ENCODE measurements around the gene PAX2. TPM values are rescaled to one million over a fixed set of nuclear protein-coding genes. Genes with fewer than 3 reads are reported as not detected.

PAX2 gene
- total and polyA plus RNA-seq, 2 of the 8 experiments (the other 6 are each of a cell fraction or from before 2014, with no cell fraction given), result 0.02 TPM; not detected in 1

GRCh38 chr10:100727808-100728207 is 17.6 kb upstream of the PAX2 start:
- no peaks in the 10 kb centered on the region for H3K79me2 ChIP-seq (ENCODE audit: control insufficient read depth in 1 of 2, insufficient read depth in 2 of 2, low read length in 2 of 2)
- peaks cover 90 to 99% (median 98%) of the 10 kb centered on the region in 4 experiments for H3K27me3 ChIP-seq (replicated peaks in 1 of 4; ENCODE audit: control insufficient read depth in 3 of 4, extremely low read depth in 1 of 4, insufficient read depth in 3 of 4, low read length in 3 of 4)
- no peak overlapping the region for H4K8ac ChIP-seq (ENCODE audit: extremely low read depth, insufficient read depth, low read length)
- no peak overlapping the region for H3K14ac ChIP-seq (ENCODE audit: insufficient read length)
- FAIRE-seq (no peak), DNase-seq (ENCODE audit: low read depth in 1 of 2, low spot score in 2 of 2) (no peak)
- no peak overlapping the region for H3K4me2 ChIP-seq (ENCODE audit: insufficient read depth in 1 of 2, low read depth in 2 of 2, low read length in 2 of 2)
- no peak overlapping the region for H3K4me3 ChIP-seq (ENCODE audit: extremely low read depth in 1 of 4, insufficient read depth in 2 of 4, low read depth in 3 of 4, low read length in 4 of 4)
- H2BK120ac ChIP-seq (replicated peaks; ENCODE audit: low read depth, low read length), result no peak overlapping the region
- POLR2A ChIA-PET (ENCODE audit: partially characterized antibody), result no interaction called here
- no peak overlapping the region for H4K91ac ChIP-seq (replicated peaks; ENCODE audit: insufficient read length, low read length)
- no peak overlapping the region for H2AK5ac ChIP-seq (ENCODE audit: low read depth, low read length)
- no peak overlapping the region for H3K9ac ChIP-seq (replicated peaks in 1 of 4; ENCODE audit: extremely low read depth in 1 of 4, low read depth in 3 of 4, low read length in 3 of 4)
- CTCF ChIA-PET (ENCODE audit: partially characterized antibody), result interaction anchor here (0.6 to 7.5 kb wide), 14 partner anchors 14 to 895 kb away, joined by 3 to 95 read pairs (median 4); no protein-coding TSS in a partner anchor
- H2BK15ac ChIP-seq (ENCODE audit: low read length), result no peak overlapping the region
- H2BK12ac ChIP-seq (ENCODE audit: low read depth, low read length), result no peak overlapping the region
- peaks cover 21 to 35% of the 10 kb centered on the region in 2 experiments for H4K20me1 ChIP-seq (replicated peaks in 1 of 2; ENCODE audit: control insufficient read depth in 1 of 2, insufficient read depth in 2 of 2, low read length in 2 of 2)
- no peak overlapping the region for H3K4ac ChIP-seq (replicated peaks; ENCODE audit: insufficient read length, low read depth, low read length)
- no peak overlapping the region for H2BK20ac ChIP-seq (ENCODE audit: low read length)
- peaks cover 4 to 20% (median 10%) of the 10 kb centered on the region in 4 experiments for H3K4me1 ChIP-seq (replicated peaks in 1 of 4; ENCODE audit: control insufficient read depth in 3 of 4, insufficient read depth in 4 of 4, low read length in 3 of 4)
- no peak overlapping the region for H2AFZ ChIP-seq (ENCODE audit: low read length)
- H3K23ac ChIP-seq (ENCODE audit: insufficient read length), result no peak overlapping the region
- H3K27ac ChIP-seq (ENCODE audit: low read depth, low read length), result no peak overlapping the region
- H4K5ac ChIP-seq (ENCODE audit: insufficient read length, low read depth, low read length), result no peak overlapping the region
- H3K56ac ChIP-seq (replicated peaks; ENCODE audit: insufficient read length, low read depth, low read length), result no peak overlapping the region
- H3K79me1 ChIP-seq (ENCODE audit: low read depth, low read length), result no peaks in the 10 kb centered on the region
- H3K36me3 ChIP-seq (ENCODE audit: control insufficient read depth in 2 of 4, insufficient read depth in 4 of 4, low read length in 3 of 4), result peaks cover 0 to 11% (median 0%) of the 10 kb centered on the region in 4 experiments; a peak in 1 of 8 replicates
- no peak overlapping the region for H2BK5ac ChIP-seq (ENCODE audit: low read depth, low read length)
- H3K18ac ChIP-seq (ENCODE audit: extremely low read depth, low read length), result no peak overlapping the region
- H3K9me3 ChIP-seq (ENCODE audit: insufficient read depth in 2 of 2, low read depth in 1 of 2, low read length in 1 of 2), result no peaks in the 10 kb centered on the region
- peaks cover 5% of the 10 kb centered on the region; the same call in 1 of the 2 replicates for H3K23me2 ChIP-seq (ENCODE audit: low read depth, low read length)
- TF ChIP-seq SRF (IDR thresholded peaks at IDR 0.05; ENCODE audit: low read depth, low read length) (no peak), NRF1 (IDR thresholded peaks at IDR 0.05; ENCODE audit: low read depth, low read length) (no peak), SIX5 (IDR thresholded peaks at IDR 0.05; ENCODE audit: low read depth, low read length) (no peak), CEBPB (IDR thresholded peaks at IDR 0.05; ENCODE audit: low read depth, low read length) (no peak), JUN (IDR thresholded peaks at IDR 0.05; ENCODE audit: low read depth, low read length) (no peak), HDAC6 (IDR thresholded peaks at IDR 0.05; ENCODE audit: low read depth, low read length) (no peak), MAFK (IDR thresholded peaks at IDR 0.05; ENCODE audit: low read depth, low read length) (no peak), GTF2F1 (IDR thresholded peaks at IDR 0.05; ENCODE audit: borderline replicate concordance, low read depth, low read length) (no peak), EZH2 (IDR thresholded peaks at IDR 0.05; ENCODE audit: low read depth, low read length, severe bottlenecking) (no peak), POLR2AphosphoS5 (IDR thresholded peaks at IDR 0.05; ENCODE audit: low read depth, low read length) (no peak), GABPA (IDR thresholded peaks at IDR 0.05; ENCODE audit: borderline replicate concordance, insufficient read depth, low read length) (no peak), YY1 (IDR thresholded peaks at IDR 0.05; ENCODE audit: low read depth, low read length) (no peak), TAF7 (optimal IDR thresholded peaks at IDR 0.05; ENCODE audit: borderline replicate concordance, low read depth, low read length) (no peak), BRCA1 (IDR thresholded peaks at IDR 0.05; ENCODE audit: low read depth, low read length) (no peak), ATF3 (IDR thresholded peaks at IDR 0.05; ENCODE audit: insufficient read depth, low read depth, low read length) (no peak), CHD1 (IDR thresholded peaks at IDR 0.05; ENCODE audit: low read depth, low read length) (no peak)

Data from H1 (cell line).